GM18858 (cell line): ENCODE results near the gene P2RY6.
A peak's percentile ranks its signal among the peaks of the same experiment; 100 is the strongest.

Source experiments
- ATAC-seq: cut with Tn5 transposase; IDR thresholded peaks from one replicate; pipeline ENCODE4 v1.9.1; 2021; ENCODE audit not compliant: unreplicated experiment

Gene P2RY6

DNA sequence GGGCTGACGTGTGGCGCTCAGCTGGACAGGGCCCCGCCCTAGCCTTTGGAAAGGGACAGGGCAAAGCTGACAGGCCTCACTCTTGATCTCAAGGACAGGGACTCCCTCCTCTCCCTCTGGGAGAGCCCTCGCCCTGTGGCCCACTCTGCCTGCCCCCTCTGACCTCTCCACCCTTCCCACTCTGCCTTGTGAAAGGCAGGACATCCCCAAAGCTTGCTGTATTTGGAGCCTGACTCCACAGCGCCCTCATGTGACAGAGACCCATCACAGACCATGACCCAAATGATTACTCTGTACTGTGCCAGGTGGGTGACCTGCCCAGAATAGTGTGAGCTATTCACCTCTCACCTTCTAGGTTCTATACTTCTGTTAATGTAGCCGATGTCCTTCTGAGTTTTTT, 35.3 kb upstream of the P2RY6 start:
- ATAC-seq: no peak

DNA sequence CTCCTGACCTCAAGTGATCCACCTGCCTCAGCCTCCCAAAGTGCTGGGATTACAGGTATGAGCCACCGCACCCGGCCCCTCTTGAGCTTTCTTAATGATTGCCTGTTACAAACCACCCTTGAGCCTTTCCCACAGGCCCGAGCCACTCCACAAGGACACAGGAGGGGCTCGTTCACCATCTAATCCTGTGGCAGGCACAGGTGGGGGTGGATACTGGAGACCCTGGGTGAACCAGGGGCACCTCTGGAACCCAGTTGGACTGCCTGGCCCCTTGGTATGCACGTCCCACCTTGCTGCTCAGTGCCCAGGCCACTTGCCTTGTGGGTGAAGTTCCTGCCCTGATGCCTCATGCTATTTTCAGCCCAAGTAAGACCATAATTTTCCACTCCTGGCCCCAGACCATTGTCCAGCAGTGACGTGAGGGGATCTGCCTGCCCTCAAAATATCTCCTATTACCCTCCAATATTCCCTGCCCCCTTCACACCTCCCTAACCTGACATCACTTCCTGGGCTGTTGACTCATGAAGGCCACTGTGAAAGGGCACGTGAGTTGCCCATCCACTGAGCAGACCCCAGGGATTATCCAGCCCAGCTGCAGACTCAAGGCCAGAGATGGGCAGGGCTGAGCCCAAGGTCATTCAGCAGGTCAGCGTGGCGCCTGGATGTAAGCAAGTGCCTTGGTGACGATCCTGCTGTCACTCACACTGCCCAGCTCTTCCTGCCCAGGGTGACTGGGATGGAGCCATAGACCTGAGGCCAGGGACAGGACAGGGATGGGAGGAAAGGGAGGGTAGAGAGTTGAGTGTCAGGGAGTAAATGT, 34.5 kb upstream of the P2RY6 start:
- ATAC-seq: no peak

DNA sequence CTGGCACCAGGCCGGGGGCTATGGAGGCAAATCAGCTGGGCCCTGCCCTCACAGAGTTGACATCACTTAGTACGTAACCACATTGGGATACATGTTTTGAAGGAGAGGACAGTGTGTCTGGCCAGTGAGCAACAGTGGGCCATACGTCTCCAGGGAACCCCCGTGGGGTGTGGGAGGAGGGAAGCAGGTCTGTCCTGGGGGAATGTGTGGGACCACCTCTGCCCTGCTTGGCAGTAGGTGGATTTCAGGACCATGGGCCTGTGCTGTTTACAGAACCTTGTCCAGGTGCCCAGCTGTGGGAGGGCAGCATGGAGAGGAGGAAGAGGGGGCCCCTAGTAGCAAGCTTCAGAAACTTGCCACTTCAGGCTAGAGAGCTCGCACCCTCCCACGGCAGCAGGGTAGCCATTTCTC, 33.0 kb upstream of the P2RY6 start:
- no peak for ATAC-seq

- ATAC-seq: no peak
These were observed 32.5 kb upstream of the P2RY6 start for GRCh38 chr11:73239571-73240189.

DNA sequence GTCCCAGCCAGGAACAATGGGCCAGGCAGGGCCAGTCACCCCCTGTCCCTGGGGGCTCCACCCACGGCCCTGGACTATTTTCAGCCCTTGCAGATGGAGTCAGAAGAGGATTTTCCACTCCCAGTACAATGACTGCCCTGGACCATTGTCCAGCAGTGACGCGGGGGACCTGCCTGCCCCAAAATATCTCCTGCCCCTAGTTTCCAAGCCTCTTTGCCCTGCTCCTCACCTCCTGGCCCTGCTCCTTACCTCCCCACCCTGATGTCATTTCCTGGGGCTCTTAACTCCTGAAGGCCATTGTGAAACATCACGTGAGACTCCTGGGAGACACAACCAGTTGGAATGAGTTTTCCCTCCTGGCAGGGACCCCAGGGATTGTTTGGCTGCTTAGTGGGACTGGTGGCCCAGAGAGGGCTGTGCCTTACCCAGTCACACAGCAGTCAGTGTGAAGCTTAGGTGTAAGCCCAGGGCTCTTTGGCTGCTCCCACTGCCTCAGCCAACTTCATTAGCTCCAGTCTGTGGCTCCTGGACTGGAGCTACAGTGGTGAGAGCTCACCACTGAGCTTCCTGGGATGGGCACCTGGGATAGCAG, 31.9 kb upstream of the P2RY6 start:
- no peak for ATAC-seq

- ATAC-seq: no peak
These were observed 30.8 kb upstream of the P2RY6 start for GRCh38 chr11:73241300-73241699.

- ATAC-seq: peak; percentile 55
These were observed 29.7 kb upstream of the P2RY6 start for GRCh38 chr11:73242251-73243092.

- ATAC-seq: no peak
These were observed 29.0 kb upstream of the P2RY6 start for GRCh38 chr11:73243093-73243485.

DNA sequence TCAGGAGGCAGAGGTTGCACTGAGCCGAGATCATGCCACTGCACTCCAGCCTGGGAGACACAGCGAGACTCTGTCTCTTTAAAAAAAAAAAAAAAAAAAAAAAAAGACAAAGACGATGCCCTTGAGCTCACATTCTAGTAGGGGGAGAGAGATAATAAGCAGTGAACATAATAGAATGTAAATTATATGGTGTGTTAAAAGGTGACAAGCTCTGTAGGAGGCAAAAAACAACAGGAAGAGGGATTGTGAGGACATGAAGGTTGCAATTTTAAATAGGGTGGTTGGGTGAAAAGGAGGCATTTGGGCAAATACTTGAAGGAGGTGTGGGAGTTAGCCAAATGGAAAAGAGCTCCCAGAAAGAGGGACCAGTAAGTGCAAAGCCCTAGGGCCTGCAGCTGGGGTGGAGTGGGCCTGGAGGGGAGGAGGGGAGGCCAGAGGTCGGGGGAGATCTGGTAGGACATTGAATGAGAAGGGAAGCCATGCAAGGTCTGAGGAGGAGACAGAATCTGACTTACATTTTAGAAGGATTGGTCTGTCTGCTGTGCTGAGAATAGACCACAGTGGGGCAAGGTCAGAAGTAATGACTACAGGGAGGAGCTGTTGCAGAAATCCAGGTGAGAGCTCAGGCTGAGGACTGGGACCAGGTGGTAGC, 27.4 kb upstream of the P2RY6 start:
- no peak for ATAC-seq

GRCh38 chr11:73245461-73245860, 26.7 kb upstream of the P2RY6 start:
- ATAC-seq: no peak

DNA sequence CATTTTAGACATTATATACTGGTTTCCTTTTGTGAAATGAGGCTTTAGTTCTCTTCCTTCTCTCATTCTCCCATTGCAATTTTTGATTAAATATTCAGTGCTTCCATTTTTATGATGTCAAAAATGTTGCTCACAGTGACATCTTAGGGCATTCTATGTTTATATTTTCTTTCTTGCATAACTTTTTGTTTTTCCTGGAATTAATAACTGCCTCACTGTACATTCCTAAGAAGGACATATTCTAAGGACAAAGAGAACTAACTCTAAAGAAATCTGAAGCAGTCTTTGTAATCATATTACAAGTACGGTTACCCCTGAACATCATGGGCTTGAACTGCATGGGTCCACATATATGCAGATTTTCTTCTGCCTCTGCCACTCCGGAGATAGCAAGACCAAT, 25.8 kb upstream of the P2RY6 start:
- no peak for ATAC-seq

GRCh38 chr11:73248526-73249185, 23.5 kb upstream of the P2RY6 start:
- ATAC-seq: no peak

DNA sequence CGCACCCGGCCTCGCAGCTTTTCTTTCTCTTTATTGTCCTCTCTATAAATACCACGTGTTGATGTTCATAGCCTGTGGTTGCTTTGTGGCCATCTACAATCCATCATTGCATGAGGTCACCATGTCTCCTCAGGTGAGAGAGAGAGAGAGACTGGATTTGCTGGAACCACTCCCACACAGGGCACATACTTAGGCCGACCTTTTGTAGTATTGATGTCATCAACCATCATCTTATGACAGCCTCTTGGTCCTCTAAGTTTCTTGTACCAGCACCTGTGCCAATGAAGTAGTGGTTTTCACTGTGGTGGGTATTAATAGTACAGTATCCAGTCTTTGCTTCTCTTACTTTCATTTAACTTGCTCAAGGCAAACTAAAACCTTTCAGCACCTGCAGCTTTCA, 22.8 kb upstream of the P2RY6 start:
- ATAC-seq: no peak

GRCh38 chr11:73249853-73250783, 22.0 kb upstream of the P2RY6 start:
- ATAC-seq: no peak

DNA sequence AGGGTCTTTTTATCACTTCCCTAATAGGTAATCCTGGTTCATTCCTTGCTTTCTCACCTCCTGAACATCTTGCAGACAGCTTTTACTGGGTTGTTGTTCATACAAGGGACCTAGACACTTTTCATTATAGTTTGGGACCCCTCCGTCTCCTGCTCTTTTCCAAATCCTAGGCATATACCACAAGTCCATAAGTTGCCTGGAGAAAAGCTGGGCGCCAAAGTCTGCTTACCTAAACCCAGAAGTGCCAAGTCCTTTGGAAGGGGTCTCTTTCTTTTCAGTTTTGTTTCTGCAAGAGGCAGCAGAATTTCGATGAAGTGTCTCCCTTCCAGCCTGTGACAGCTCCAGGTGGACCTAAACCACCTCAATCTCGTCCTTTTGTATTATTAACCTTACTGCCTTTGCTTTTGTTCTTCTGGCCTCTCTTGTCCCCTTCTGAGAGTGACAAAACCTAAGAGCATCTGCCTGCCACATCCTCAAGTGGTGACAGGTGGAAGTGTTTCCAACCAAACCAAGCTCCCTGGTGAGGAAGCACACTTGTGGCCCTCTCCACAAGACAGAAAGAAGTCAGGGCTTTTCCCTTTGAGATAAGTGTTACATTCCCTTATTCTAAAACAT, 19.5 kb upstream of the P2RY6 start:
- ATAC-seq: no peak

DNA sequence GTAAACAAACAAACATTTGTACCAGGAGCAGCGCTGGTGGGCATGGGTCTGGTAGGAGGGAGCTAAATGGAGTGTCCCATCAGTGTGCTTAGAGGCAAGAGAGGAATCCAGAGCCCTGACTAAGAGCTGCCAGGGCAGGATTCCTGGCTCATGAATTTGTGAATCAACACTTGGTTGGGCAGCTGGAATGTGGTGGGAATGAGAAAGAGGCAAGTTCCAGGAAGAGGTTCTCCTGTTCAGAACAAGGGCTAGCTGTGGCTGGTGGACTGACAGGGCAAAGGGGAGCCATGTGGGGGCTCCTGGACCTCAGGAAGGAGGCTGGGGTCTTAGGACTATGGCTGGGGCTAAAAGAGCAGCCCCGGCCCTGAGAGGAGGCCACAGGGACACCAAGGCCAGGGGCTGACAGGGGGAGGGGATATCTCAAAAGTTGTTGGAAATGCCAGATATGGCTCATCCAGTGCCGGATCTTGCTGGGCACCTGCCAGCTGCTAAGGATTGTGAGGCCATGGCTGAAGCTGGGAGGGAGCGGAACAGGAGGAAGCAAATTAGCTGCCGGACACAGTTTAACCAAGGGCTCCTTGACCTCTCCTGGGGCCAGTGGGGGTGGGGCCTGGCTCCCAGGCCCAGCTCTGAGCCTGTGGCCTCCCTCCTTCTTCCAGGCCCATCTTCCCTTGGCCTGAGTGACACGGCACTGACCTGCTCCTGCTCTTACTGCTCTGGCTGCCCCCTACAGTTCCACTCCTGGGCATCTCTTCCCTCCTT, 14.6 kb upstream of the P2RY6 start:
- ATAC-seq: no peak

DNA sequence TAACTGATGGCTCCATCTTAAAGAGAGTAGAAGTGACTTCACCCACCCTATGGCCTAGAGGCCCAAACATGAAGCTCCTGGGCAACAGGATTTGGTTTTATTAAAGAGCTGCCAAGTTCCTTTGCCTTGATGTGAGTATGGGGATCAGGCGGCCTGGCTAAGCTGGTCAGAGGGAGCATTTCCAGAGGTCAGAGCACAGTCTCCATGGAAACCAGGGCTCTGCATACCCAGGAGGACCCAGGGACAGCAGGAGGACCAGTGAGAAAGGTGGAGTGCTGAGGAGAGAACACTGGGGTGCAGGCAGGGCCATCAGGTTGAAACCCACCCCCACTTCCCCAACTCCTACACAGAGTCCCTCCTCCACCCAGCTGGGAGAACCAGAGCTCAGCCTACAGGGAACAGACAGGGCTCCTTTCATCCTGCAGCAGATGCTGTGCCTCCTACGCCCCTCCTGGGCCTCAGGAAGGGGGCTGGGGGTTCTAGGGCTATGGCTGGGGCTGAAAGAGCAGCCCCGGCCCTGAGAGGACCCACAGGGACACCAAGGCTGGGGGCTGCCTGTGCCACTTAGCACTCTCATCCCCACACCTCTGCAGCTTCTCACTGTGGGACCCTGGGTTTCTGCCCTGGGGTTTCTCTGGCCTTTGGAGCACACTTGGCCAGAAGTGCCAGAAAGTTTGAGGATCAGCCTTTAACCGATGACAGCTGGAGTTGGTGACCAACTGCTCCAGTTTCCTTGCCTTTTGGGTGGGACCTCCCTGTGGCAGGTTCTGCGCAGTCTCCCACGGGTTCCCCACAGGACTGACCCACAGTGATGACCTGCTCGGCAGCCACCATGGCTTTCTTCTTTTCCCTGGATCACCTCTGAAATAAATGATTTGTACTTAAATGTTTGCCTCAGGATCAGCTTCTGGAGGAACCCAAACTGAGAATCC, 13.8 kb upstream of the P2RY6 start:
- no peak for ATAC-seq
